GM23248 (cell line): Measurements from ENCODE around the gene SLC9A9.

Experiments used
- EZH2 ChIP-seq: fragments of 200-600 bp; sonication (generic); IDR thresholded peaks from 2 replicates; pipeline ENCODE4 v1.6.1; 2018; ENCODE audit warnings: antibody characterized with exemption, mild to moderate bottlenecking; ENCODE audit not compliant: insufficient read depth, poor library complexity, severe bottlenecking
- EZH2phosphoT487 ChIP-seq: fragments of 200-600 bp; sonication (generic); IDR thresholded peaks from 2 replicates; pipeline ENCODE4 v1.6.1; 2018; ENCODE audit warnings: antibody characterized with exemption, moderate library complexity, mild to moderate bottlenecking, low read depth; ENCODE audit not compliant: insufficient read depth

DNA sequence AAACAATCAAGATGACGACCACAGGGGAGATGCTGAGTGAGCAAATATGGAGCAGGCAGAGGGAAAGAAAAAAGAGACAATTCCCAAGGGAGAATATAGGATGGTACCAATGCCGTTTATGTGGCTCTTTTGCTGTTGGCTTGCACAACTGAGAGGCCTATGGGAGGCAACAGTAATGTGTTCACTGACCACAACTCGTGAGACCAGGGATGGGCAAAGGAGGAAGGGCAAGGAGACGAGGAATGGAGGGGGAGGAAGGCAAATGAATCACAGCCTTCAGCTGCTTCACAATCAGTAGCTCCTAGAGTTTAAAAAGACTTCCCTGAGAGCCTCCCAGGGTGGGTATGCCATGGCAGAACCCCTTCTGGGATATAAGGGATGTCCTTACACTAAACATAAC is 131.5 kb downstream of the SLC9A9 start:
- TF ChIP-seq EZH2 (no peak), EZH2phosphoT487 (no peak)
